CD8-positive, alpha-beta memory T cell (primary cell): Measurements from ENCODE around the gene ARF1. TPM values are rescaled to one million over a fixed set of nuclear protein-coding genes. Genes with fewer than 3 reads are reported as not detected.

Experiments used
- CTCF ChIA-PET: fragments of 350-600 bp; sonication (Branson Sonifier 250); formaldehyde crosslinking; loops from one replicate; lab custom pipeline; 2021; ENCODE audit warnings: antibody characterized with exemption; lab: Charles Lee
- POLR2A ChIA-PET: fragments of 350-600 bp; sonication (Branson Sonifier 250); formaldehyde crosslinking; loops from one replicate; lab custom pipeline; 2021; ENCODE audit warnings: antibody characterized with exemption; lab: Charles Lee
- DNase-seq, 5 donors: peaks; one replicate each; pipeline versions ENCODE4 v3.0.0 to v3.0.0-alpha.2; 2020 to 2022; ENCODE audit warnings: mixed read lengths in 1 of 5
- H3K27ac ChIP-seq: one replicate; pipeline ENCODE4 v1.7.0; 2013; ENCODE audit warnings: low read depth, mild to moderate bottlenecking, low read length, moderate library complexity
- H3K27me3 ChIP-seq: 2 replicates; pipeline ENCODE4 v1.7.0; 2013; ENCODE audit warnings: low read length, mild to moderate bottlenecking; ENCODE audit not compliant: insufficient read depth, poor library complexity, severe bottlenecking
- H3K36me3 ChIP-seq: 2 replicates; pipeline ENCODE4 v1.7.0; 2013; ENCODE audit warnings: mild to moderate bottlenecking, low read length, moderate library complexity; ENCODE audit not compliant: insufficient read depth
- H3K4me1 ChIP-seq: 2 replicates; pipeline ENCODE4 v1.7.0; 2013; ENCODE audit warnings: mild to moderate bottlenecking, low read length, moderate library complexity; ENCODE audit not compliant: insufficient read depth
- H3K4me3 ChIP-seq: 2 replicates; pipeline ENCODE4 v1.7.0; 2013; ENCODE audit warnings: mild to moderate bottlenecking, low read length
- H3K9me3 ChIP-seq: 2 replicates; pipeline ENCODE4 v1.7.0; 2013; ENCODE audit warnings: mild to moderate bottlenecking, low read length
- H3K27ac Mint-ChIP-seq, 8 donors: one replicate each; pipeline ENCODE4 v1.8.0; 2020 to 2021; ENCODE audit warnings: mixed read lengths in 8 of 8, mild to moderate bottlenecking in 6 of 8, inconsistent platforms in 3 of 8, moderate library complexity in 3 of 8
- H3K27me3 Mint-ChIP-seq, 2 donors: one replicate each; pipeline ENCODE4 v1.8.0; 2020 to 2021; ENCODE audit warnings: mixed read lengths in 2 of 2, mild to moderate bottlenecking in 1 of 2, moderate library complexity in 1 of 2
- H3K36me3 Mint-ChIP-seq, 3 donors: one replicate each; pipeline ENCODE4 v1.8.0; 2020 to 2021; ENCODE audit warnings: mixed read lengths in 3 of 3, inconsistent platforms in 1 of 3, mild to moderate bottlenecking in 1 of 3
- H3K4me1 Mint-ChIP-seq, 3 donors: one replicate each; pipeline ENCODE4 v1.8.0; 2020 to 2021; ENCODE audit warnings: mixed read lengths in 3 of 3, inconsistent platforms in 1 of 3, mild to moderate bottlenecking in 1 of 3
- H3K4me3 Mint-ChIP-seq, 7 donors: one replicate each; pipeline ENCODE4 v1.8.0; 2020 to 2021; ENCODE audit warnings: mixed read lengths in 7 of 7, mild to moderate bottlenecking in 6 of 7, moderate library complexity in 4 of 7, inconsistent platforms in 2 of 7
- H3K9me3 Mint-ChIP-seq, 5 donors: one replicate each; pipeline ENCODE4 v1.8.0; 2020 to 2022; ENCODE audit warnings: mixed read lengths in 5 of 5, mild to moderate bottlenecking in 3 of 5, moderate library complexity in 2 of 5, inconsistent platforms in 1 of 5
- polyA plus RNA-seq: library from polyadenylated mRNA; unstranded; fragments of 300-500 nt; fragmentation: Illumina TruSeq; gene quantifications from one replicate; pipeline ENCODE4 v1.2.3, GENCODE V29; 2021
- total RNA-seq, 2 experiments: library from RNA; stranded (reverse); gene quantifications; one replicate each; pipeline ENCODE4 v1.2.3, GENCODE V29; 2021

The ARF1 gene
- total and polyA plus RNA-seq, 3 experiments from 2014 or later = 379 to 569 (median 379) TPM

DNA sequence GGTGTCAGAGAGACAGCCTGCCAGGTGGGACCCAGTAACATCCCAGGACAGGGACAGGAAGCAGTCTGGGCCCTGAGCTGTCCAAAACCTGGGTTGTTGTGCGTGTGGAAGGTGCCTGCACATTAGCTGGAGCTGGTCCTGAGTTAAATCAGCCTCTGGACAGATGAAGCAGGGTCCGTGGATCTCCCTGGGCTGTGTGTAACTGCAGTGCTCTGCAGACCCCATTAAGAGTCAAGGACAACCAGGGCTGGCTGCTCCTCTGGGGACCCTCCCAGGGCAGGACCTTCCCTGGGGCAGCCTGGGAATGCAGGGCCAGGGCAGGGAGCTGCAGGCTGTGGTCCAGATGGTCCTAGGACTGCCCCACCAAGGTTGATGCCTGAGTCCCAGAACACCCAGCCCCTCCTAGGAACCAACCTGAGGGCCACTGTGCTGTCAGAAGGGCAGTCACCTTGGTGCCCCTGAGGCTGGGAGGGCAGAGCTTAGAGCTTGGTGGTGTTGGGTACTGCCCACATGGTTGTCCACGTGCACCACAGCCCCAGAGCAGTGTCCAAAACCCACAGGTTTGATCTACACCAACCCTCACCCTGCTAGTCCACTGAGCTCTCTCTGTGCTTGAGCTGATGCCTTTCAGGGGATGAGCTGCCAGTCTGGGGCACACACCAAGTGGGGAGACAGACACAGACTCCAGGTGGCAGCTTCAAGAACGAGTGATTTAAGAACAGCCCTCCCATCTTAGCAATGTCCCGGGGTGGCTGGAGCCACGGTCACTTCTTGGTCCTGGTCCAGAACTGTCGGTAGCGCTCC lies 23.7 kb downstream of the ARF1 start:
- Mint-ChIP-seq H3K27ac (peak overlapping the region in 4 of 8 donors; percentile 17 to 85 (median 42)), H3K36me3 (peaks cover 0 to 31% (median 5%) of the 10 kb centered on the region in 3 donors), H3K4me3 (peak overlapping the region in 5 of 7 donors; percentile 29 to 94 (median 50)), H3K9me3 (no peaks in the 10 kb centered on the region), H3K27me3 (peaks cover 0 to 2% of the 10 kb centered on the region in 2 donors), H3K4me1 (peaks cover 30 to 52% (median 34%) of the 10 kb centered on the region in 3 donors)
- Histone ChIP-seq H3K36me3 (peaks cover 13% of the 10 kb centered on the region), H3K4me3 (no peak overlapping the region), H3K4me1 (peaks cover 38% of the 10 kb centered on the region), H3K27me3 (no peaks in the 10 kb centered on the region), H3K27ac (no peak overlapping the region), H3K9me3 (no peaks in the 10 kb centered on the region)
- no peak for DNase-seq
- ChIA-PET CTCF (interaction anchor here (1.0 to 1.2 kb wide), 2 partner anchors 59 to 60 kb away, joined by 3 read pairs; no protein-coding TSS in a partner anchor), POLR2A (interaction anchor here (0.5 to 1.5 kb wide), 3 partner anchors 33 to 380 kb away, joined by 3 to 4 read pairs (median 3); no protein-coding TSS in a partner anchor)

- CTCF ChIA-PET = interaction anchor here (1.0 to 1.1 kb wide), 2 partner anchors 58 to 394 kb away, joined by 3 read pairs; no protein-coding TSS in a partner anchor
- no peaks in the 10 kb centered on the region for H3K9me3 ChIP-seq
- Mint-ChIP-seq H3K36me3 (peaks cover 0 to 26% (median 3%) of the 10 kb centered on the region in 3 donors), H3K27ac (peak overlapping the region in 4 of 8 donors; percentile 26 to 95 (median 66)), H3K9me3 (no peaks in the 10 kb centered on the region), H3K4me3 (peak overlapping the region in 6 of 7 donors; percentile 23 to 61 (median 49)), H3K27me3 (peaks cover 0 to 2% of the 10 kb centered on the region in 2 donors), H3K4me1 (peaks cover 24 to 47% (median 28%) of the 10 kb centered on the region in 3 donors)
- no peak overlapping the region for H3K4me3 ChIP-seq
- H3K4me1 ChIP-seq = peaks cover 33% of the 10 kb centered on the region
- H3K27me3 ChIP-seq = no peaks in the 10 kb centered on the region
- no peak for DNase-seq
- H3K27ac ChIP-seq = no peak overlapping the region
- H3K36me3 ChIP-seq = peaks cover 13% of the 10 kb centered on the region
- POLR2A ChIA-PET = interaction anchor here (0.8 to 1.5 kb wide), 2 partner anchors 48 to 380 kb away, joined by 3 read pairs; no protein-coding TSS in a partner anchor
Observed at GRCh38 chr1:228106800-228107054, 24.2 kb downstream of the ARF1 start.

- no peaks in the 10 kb centered on the region for H3K9me3 Mint-ChIP-seq
- peaks cover 0 to 2% of the 10 kb centered on the region in 2 donors for H3K27me3 Mint-ChIP-seq
- Histone ChIP-seq H3K4me1 (peaks cover 31% of the 10 kb centered on the region), H3K9me3 (no peaks in the 10 kb centered on the region), H3K4me3 (no peak overlapping the region), H3K36me3 (peaks cover 13% of the 10 kb centered on the region), H3K27me3 (no peaks in the 10 kb centered on the region), H3K27ac (no peak overlapping the region)
- peaks cover 0 to 25% (median 3%) of the 10 kb centered on the region in 3 donors for H3K36me3 Mint-ChIP-seq
- POLR2A ChIA-PET = no interaction called here
- peaks cover 24 to 43% (median 28%) of the 10 kb centered on the region in 3 donors for H3K4me1 Mint-ChIP-seq
- CTCF ChIA-PET = interaction anchor here (1.1 kb wide), 1 partner anchor 393 kb away, joined by 3 read pairs; no protein-coding TSS in a partner anchor
- H3K4me3 Mint-ChIP-seq = peak overlapping the region; percentile 59 to 97 (median 92)
- DNase-seq = no peak
- H3K27ac Mint-ChIP-seq = peak overlapping the region in 7 of 8 donors; percentile 58 to 95 (median 92)
Observed at GRCh38 chr1:228107636-228108035, 25.1 kb downstream of the ARF1 start.

DNA sequence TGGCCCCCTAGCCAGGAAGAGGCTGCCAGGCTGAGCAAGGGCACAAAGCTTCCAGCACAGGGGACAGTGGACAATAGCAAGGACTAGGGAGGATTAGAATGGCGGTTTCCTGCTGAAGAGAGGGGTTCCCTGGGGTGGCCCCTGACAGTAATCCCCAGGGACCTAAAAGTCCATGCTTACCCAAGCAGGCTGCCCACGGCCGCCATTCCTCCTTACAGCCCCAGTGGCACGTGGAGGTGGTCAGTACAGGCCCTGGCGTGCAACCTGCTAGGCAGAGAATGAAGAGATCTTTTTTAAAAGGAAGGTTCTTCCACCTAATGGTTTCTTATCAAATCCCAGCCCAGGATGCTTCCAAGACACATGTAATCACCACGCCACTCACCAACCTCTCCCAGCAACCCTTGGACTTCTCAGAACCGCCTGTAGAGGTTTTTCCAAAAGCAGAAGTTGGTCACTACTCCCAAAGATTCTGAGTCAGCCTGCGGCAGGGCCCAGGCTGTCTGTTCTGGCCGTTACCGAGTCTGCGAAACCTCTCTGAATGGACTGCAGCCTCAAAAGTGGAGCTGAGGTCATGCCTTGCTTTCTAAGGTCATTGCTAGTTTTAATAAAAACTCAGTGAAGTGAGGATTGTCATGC lies 25.7 kb downstream of the ARF1 start:
- Mint-ChIP-seq H3K4me3 (peak overlapping the region; percentile 88 to 97 (median 93)), H3K36me3 (peaks cover 0 to 23% (median 3%) of the 10 kb centered on the region in 3 donors), H3K27ac (peak overlapping the region; percentile 58 to 95 (median 92)), H3K27me3 (peaks cover 0 to 2% of the 10 kb centered on the region in 2 donors), H3K4me1 (peaks cover 24 to 41% (median 28%) of the 10 kb centered on the region in 3 donors), H3K9me3 (no peaks in the 10 kb centered on the region)
- H3K4me1 ChIP-seq = peaks cover 31% of the 10 kb centered on the region
- peak overlapping the region; percentile 92 for H3K4me3 ChIP-seq
- H3K36me3 ChIP-seq = peaks cover 13% of the 10 kb centered on the region
- no peaks in the 10 kb centered on the region for H3K27me3 ChIP-seq
- H3K27ac ChIP-seq = peak overlapping the region; percentile 93
- ChIA-PET POLR2A (no interaction called here), CTCF (no interaction called here)
- H3K9me3 ChIP-seq = no peaks in the 10 kb centered on the region
- no peak for DNase-seq

DNA sequence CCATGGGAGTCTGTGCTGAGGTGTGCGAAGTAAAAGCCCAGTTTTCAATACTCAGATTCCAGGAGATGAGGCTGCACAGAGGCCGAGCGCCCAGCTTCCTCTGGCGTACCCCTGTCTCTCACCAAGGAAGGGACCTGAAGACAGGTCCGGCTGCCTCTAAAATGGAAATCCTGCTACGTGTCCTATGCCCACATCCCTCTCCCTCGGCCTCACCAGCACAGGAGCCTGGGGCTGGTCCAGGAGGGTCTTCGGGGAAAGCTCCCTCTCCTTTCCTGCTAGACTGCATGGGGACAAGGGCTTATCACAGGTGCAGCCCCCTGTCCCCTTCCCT lies 26.2 kb downstream of the ARF1 start:
- Histone ChIP-seq H3K4me1 (peaks cover 27% of the 10 kb centered on the region), H3K9me3 (no peaks in the 10 kb centered on the region), H3K27me3 (no peaks in the 10 kb centered on the region), H3K4me3 (peak overlapping the region; percentile 92), H3K36me3 (peaks cover 13% of the 10 kb centered on the region), H3K27ac (peak overlapping the region; percentile 93)
- H3K27me3 Mint-ChIP-seq = peaks cover 0 to 2% of the 10 kb centered on the region in 2 donors
- H3K4me3 Mint-ChIP-seq = peak overlapping the region; percentile 88 to 97 (median 93)
- peak overlapping the region; percentile 89 to 98 (median 94) for H3K27ac Mint-ChIP-seq
- H3K36me3 Mint-ChIP-seq = peaks cover 0 to 21% (median 3%) of the 10 kb centered on the region in 3 donors
- POLR2A ChIA-PET = interaction anchor here (1.3 to 2.5 kb wide), 2 partner anchors 26 to 49 kb away, joined by 4 to 17 read pairs; partner anchors contain the start of gene ARF1
- no peak for DNase-seq
- H3K4me1 Mint-ChIP-seq = peaks cover 22 to 35% (median 27%) of the 10 kb centered on the region in 3 donors
- H3K9me3 Mint-ChIP-seq = no peaks in the 10 kb centered on the region
- CTCF ChIA-PET = interaction anchor here (1.4 kb wide), 1 partner anchor 28 kb away, joined by 5 read pairs; no protein-coding TSS in a partner anchor

DNA sequence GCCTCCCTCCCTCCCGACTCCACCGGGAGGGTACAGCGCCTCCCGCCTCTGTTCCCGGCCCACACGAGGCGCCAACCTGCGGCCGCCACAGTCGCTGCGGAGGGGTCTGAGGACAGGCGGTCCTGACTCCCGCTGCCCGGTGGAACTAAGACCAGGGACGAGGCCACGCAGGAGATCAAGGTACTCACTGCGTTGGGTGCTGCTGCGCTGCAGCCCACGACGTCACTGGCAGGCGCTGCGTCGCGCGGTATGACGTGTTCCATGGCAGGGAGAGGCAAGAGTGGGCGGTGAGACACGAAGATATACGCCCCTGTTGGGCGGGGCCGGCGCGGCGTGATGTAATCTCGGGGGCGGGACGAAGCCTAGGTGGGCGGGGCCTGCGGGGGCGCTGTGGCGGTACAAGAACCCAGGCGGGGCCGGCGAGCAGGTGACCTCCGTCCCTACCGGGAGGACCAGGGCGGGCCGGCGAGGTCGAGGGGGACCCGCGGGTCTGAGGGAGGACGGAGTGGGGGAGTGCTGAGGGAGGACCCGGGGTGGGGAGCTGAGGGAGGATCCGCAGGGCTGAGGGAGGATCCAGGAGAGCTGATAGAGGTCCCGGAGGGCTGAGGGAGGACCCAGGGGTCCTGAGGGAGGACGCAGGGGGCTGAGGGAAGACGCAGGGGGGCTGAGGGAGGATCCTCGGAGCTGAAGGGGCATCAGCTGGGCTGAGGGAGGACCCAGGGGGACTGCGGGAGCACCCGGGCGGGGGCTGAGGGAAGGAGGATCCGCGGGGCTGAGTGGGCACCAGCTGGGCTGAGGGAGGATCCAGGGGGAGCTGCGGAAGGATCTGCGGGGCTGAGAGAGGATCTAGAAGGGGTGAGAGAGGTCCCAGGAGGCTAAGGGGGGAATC lies 26.8 kb downstream of the ARF1 start, which contains the start of gene MRPL55:
Gene MRPL55 (minus strand): TSS at position 227 of the 889 bp plus-strand sequence. CDS start 1,039 bp downstream, outside the sequence.
- Histone ChIP-seq H3K4me3 (peak within 1 kb of the TSS; percentile 92), H3K36me3 (peaks cover 13% of the 10 kb centered on the region), H3K27ac (peak within 1 kb of the TSS; percentile 93), H3K27me3 (no peaks in the 10 kb centered on the region), H3K4me1 (peaks cover 21% of the 10 kb centered on the region), H3K9me3 (no peaks in the 10 kb centered on the region)
- peaks cover 0 to 2% of the 10 kb centered on the region in 2 donors for H3K27me3 Mint-ChIP-seq
- ChIA-PET CTCF (interaction anchor here (0.7 to 2.0 kb wide), 8 partner anchors 19 to 105 kb away, joined by 3 to 7 read pairs (median 4); partner anchors contain the start of gene ARF1), POLR2A (interaction anchor here (0.5 to 2.5 kb wide), 7 partner anchors 21 to 297 kb away, joined by 3 to 17 read pairs (median 5); partner anchors contain the start of genes ARF1, IBA57 and TRIM11)
- peaks cover 0 to 21% (median 3%) of the 10 kb centered on the region in 3 donors for H3K36me3 Mint-ChIP-seq
- H3K4me1 Mint-ChIP-seq = peaks cover 21 to 29% (median 21%) of the 10 kb centered on the region in 3 donors
- peak; percentile 97 to 99 (median 98) for DNase-seq
- H3K4me3 Mint-ChIP-seq = peak within 1 kb of the TSS; percentile 88 to 97 (median 93)
- H3K27ac Mint-ChIP-seq = peak within 1 kb of the TSS; percentile 89 to 98 (median 94)
- no peaks in the 10 kb centered on the region for H3K9me3 Mint-ChIP-seq
